GM12891 (cell line): ENCODE measurements around the gene BTBD1.

ENCODE experiments used
- POLR2A ChIP-seq: IDR thresholded peaks from 2 replicates; pipeline ENCODE4 v1.6.1; 2011; ENCODE audit warnings: low read depth, low read length, control low read depth
- POLR2AphosphoS5 ChIP-seq: IDR thresholded peaks from 2 replicates; pipeline ENCODE4 v1.6.1; 2011; ENCODE audit warnings: low read depth, low read length, control low read depth
- TAF1 ChIP-seq: IDR thresholded peaks from 2 replicates; pipeline ENCODE4 v1.6.1; 2011; ENCODE audit warnings: low read depth, low read length, control low read depth

DNA sequence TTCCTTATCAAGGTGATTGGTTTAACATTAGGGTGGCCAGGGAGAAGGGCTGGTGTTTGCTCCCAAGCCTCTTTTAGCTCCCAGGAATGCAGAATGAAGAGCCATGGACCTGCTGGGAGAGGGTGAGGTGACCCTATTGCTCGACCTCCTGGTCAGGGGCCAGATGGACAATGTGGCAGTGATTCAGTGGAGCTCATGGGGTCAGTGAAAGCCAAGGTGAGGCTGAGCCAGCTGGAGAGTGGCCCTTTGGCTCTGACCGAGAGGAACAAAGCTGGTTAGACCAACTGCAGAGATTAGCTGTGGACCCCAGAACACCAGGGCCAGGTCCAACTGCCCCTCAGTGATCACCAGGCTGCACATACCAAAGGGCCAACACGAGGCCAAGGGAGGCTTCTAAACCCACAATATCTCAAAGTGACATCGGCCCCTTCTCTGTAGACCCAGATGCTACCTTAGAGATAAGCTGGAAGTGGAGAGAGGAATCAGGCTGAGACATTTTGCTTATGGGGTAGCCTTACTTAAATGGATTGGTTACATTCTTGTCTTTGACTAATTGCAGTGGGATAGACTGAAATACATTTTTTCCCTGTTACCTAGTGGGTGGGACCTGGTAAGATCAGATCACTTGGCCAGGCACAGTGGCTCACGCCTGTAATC is 15.8 kb upstream of the BTBD1 start:
- TF ChIP-seq POLR2A (no peak), POLR2AphosphoS5 (no peak), TAF1 (no peak)
